ENCODE results near the gene NUP188.

The NUP188 gene

GRCh38 chr9:128913048-128913900 lies 34.2 kb upstream of the NUP188 start:
- DNase-seq: no peak

- no peak for DNase-seq
Observed at GRCh38 chr9:128913995-128914772, 33.3 kb upstream of the NUP188 start.

- peak in 12 of 51 donors; percentile 14 to 55 (median 25) for DNase-seq
Observed at GRCh38 chr9:128916204-128916603, 31.3 kb upstream of the NUP188 start.

DNA sequence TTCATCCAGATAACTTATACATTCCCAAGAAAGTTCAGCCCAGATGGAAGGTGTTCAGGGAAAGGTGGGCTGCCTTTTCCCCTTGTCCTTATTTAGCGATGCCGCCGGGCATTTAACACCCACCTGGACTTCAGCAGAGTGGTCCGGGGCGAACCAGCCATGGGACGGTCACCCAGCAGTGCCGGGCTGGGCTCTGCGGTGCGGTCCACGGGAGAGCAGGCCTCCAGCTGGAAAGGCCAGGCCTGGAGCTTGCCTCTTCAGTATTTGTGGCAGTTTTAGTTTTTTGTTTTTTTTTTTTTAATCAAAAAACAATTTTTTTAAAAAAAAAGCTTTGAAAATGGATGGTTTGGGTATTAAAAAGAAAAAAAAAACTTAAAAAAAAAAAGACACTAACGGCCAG lies 30.8 kb upstream of the NUP188 start:
- DNase-seq: no peak

GRCh38 chr9:128917151-128917849 lies 30.2 kb upstream of the NUP188 start:
- peak in 40 of 51 donors; percentile 22 to 86 (median 62) for DNase-seq

- DNase-seq: no peak
Observed at GRCh38 chr9:128918921-128919320, 28.6 kb upstream of the NUP188 start.

- DNase-seq: no peak
Observed at GRCh38 chr9:128919402-128920089, 28.0 kb upstream of the NUP188 start.

DNA sequence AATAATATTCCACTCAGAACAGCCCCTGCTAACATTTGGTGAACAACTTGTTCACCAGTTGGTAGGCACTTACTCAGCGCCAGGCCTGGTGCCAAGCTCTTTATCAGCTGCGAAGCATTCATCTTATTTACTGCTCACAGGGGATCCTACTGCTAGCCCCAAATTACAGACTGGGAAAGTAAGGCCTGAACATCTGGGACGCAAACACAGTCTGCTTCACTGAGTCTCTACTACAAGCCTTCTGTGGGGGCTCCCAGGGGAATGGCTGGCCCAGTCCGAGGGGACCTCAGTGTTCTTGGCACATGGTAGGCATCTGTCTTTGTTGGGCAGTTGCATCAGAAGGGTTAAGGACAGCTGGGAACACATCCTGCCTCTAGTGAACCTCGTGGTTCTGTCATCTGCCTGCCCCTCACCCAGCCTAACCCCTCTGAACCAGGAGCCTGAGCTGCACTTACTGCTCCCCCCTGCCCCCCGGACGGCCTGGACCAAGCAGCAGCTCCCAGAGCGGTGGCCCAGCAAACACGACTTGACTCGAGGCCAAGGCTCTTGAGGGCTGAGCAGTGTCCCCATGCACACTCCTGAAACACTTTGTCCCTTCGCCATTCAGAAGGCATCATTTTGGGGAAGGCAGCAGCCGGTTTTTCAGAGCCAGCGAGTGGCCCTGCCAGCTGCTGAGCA lies 27.0 kb upstream of the NUP188 start, which contains the start of gene PHYHD1:
TSS of gene PHYHD1 (plus strand) at position 602 of the 678 bp plus-strand sequence. CDS start 1,342 bp downstream, outside the sequence.
- peak in 48 of 51 donors; percentile 31 to 93 (median 73) for DNase-seq

DNA sequence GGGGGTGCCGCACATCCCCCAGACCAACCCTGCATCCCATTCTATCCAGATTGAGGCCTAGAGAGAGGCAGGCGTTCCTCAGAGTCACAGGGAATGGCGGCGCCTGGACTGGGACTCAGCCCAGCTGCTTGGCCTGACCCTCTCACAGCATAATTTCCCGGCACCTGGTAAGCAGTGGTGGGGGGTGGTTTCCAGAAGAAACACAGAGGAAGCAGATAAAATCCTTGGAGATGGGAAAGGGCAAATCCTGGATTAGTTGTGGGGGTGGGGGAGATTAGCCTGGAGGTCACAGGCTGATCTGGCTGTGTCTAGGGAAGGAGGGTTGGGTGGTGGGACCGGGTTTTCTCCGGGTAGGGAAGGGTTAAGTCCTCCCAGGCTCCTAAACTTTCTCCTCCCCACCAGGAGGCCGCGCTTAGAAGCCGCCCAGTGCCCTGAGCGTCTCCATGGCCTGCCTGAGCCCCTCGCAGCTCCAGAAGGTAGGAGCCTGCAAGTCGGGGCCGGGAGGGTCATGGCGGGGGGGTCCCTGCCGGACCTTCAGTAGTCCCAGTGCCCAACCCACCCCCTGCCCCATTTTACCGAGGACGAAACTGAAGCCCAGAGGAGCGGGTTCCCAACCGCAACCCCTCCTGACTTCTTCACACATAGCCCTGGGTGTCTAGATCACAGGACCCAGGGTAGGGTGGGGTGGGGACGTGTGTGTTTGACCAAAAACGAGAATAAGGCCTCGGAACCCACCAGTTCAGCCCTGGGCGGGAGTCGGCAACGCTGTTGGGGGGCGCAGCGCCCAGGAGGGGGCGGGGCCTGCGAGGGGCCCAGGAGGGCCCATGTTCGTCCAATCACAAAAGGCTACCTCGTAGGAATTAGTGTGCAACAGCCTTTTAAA lies 25.4 kb upstream of the NUP188 start:
- peak in 14 of 51 donors; percentile 10 to 52 (median 30) for DNase-seq

GRCh38 chr9:128923493-128923883 lies 24.0 kb upstream of the NUP188 start:
- no peak for DNase-seq

GRCh38 chr9:128927731-128928411 lies 19.6 kb upstream of the NUP188 start:
- peak in 25 of 51 donors; percentile 8 to 58 (median 32) for DNase-seq

GRCh38 chr9:128928624-128929023 lies 18.9 kb upstream of the NUP188 start:
- DNase-seq: no peak

- no peak for DNase-seq
Observed at GRCh38 chr9:128929560-128929959, 17.9 kb upstream of the NUP188 start.

DNA sequence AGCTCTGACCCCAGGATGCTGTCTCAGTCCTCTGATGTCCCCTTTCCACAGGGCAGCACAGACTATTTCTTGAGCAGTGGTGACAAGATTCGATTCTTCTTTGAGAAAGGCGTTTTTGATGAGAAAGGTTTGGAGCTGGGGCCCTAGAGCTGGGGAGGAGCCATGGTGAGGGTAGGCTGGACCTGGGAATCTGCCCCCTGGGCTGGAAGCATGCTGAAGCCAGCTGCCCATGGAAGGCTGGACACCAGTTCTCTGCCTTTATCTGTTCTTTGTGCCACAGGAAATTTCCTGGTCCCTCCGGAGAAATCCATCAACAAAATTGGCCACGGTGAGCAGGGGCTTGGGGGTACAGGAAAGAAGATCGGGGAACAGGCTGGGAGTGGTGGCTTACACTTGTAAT lies 13.8 kb upstream of the NUP188 start:
- DNase-seq: no peak

GRCh38 chr9:128936171-128936865 lies 11.2 kb upstream of the NUP188 start:
- no peak for DNase-seq

- DNase-seq: no peak
Observed at GRCh38 chr9:128937310-128938165, 10.0 kb upstream of the NUP188 start.

DNA sequence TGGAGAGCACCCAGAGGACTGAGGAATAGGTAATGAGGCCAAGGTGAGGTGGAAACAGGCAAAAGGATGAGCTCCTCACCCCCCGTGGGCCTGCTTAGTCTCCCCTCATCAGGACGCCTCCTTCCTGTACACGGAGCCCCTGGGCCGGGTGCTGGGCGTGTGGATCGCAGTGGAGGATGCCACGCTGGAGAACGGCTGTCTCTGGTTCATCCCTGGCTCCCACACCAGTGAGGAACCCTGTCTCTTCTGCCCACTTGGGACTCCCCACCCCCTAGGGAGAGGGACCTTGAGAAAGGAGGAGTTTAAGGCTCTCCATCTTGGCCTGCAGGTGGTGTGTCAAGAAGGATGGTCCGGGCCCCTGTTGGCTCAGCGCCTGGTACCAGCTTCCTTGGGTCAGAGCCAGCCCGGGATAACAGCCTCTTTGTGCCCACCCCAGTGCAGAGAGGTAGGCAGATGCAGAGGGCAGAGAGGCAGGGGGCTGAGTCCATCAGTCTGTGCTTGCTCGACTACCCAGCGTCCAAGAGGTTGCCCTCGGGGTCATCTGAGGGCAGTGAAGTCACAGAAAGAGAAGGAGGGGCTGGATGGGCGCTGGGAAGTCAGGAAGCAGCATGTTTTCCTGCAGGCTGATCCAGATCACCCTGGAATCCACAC lies 7.1 kb upstream of the NUP188 start:
- DNase-seq: peak in 6 of 51 donors; percentile 10 to 48 (median 19)

Measured in hypothalamus (tissue), 51 donors.